GM12864 (cell line): Measurements from ENCODE around the gene WNT5B.

Experiments
- DNase-seq: peaks from one replicate; pipeline ENCODE4 v3.0.0-alpha.2; 2011; ENCODE audit warnings: low read depth
- H3K4me3 ChIP-seq: 2 replicates; pipeline ENCODE4 v1.5.1; 2011; ENCODE audit warnings: mild to moderate bottlenecking, low read depth, low read length, control low read depth
- CTCF ChIP-seq: IDR thresholded peaks from 2 replicates; pipeline ENCODE4 v1.5.1; 2011; ENCODE audit warnings: low read depth, mild to moderate bottlenecking, moderate library complexity, low read length, control low read depth, inconsistent platforms; ENCODE audit errors: missing control alignments

The WNT5B gene

GRCh38 chr12:1608713-1609119 lies 20.3 kb upstream of the WNT5B start:
- no peak for TF ChIP-seq CTCF
- no peak overlapping the region for H3K4me3 ChIP-seq
- DNase-seq, result no peak

- H3K4me3 ChIP-seq, result no peak overlapping the region
Measured at GRCh38 chr12:1610072-1610643, 18.9 kb upstream of the WNT5B start.

GRCh38 chr12:1611803-1612572 lies 17.0 kb upstream of the WNT5B start:
- DNase-seq, result no peak
- no peak for TF ChIP-seq CTCF
- no peak overlapping the region for H3K4me3 ChIP-seq

More at GRCh38 chr12:1610072-1610643, 18.9 kb upstream of the WNT5B start:
- DNase-seq, result no peak
- TF ChIP-seq CTCF, result no peak

- TF ChIP-seq CTCF, result no peak
- DNase-seq, result no peak
- no peak overlapping the region for H3K4me3 ChIP-seq
Measured at GRCh38 chr12:1613860-1614259, 15.2 kb upstream of the WNT5B start.

GRCh38 chr12:1614360-1614759 lies 14.7 kb upstream of the WNT5B start:
- no peak overlapping the region for H3K4me3 ChIP-seq
- no peak for DNase-seq
- no peak for TF ChIP-seq CTCF

- no peak for TF ChIP-seq CTCF
- no peak overlapping the region for H3K4me3 ChIP-seq
- DNase-seq, result no peak
Measured at GRCh38 chr12:1616233-1617066, 12.6 kb upstream of the WNT5B start.
